ENCODE results near the gene TRIM46. TPM values are rescaled to one million over a fixed set of nuclear protein-coding genes. Genes with fewer than 3 reads are reported as not detected.

TRIM46 gene
- polyA plus RNA-seq, 1 donor (not counting 4 experiments of a cell fraction or from before 2014, with no cell fraction given), result 1.7 TPM

DNA sequence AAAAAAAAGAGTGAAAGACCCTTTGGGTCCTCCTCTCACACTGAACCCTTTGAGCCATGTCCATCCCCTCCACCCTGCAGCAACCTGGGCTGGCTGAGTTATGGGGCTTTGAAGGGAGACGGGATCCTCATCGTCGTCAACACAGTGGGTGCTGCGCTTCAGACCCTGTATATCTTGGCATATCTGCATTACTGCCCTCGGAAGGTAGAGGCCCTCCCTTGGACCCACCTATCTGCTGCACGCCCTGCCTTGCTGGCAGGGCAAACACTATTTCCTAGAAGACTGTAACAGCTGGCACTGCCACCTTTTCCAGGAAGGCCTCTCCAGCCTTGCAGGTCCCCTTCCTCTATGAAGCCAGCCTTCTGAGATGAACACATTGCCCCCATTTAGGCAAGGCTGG is 36.9 kb upstream of the TRIM46 start:
- Histone ChIP-seq H3K27ac (ENCODE audit: control insufficient read depth, insufficient read depth, low read length) (peak overlapping the region; percentile 100), H3K4me1 (ENCODE audit: control insufficient read depth, extremely low read depth, insufficient read depth, low read length) (peaks cover 31% of the 10 kb centered on the region), H3K9me3 (ENCODE audit: control insufficient read depth, low read depth, low read length) (no peaks in the 10 kb centered on the region), H3K4me2 (ENCODE audit: control insufficient read depth, extremely low read depth, insufficient read depth, low read depth, low read length) (peak overlapping the region; percentile 94), H3K27me3 (ENCODE audit: control insufficient read depth, extremely low read depth, insufficient read depth, low read length) (no peaks in the 10 kb centered on the region), H4K20me1 (ENCODE audit: control insufficient read depth, extremely low read depth, insufficient read depth, low read length) (no peaks in the 10 kb centered on the region), H3K36me3 (ENCODE audit: control insufficient read depth in 2 of 2, extremely low read depth in 1 of 2, insufficient read depth in 2 of 2, low read length in 2 of 2) (peaks cover 21 to 36% of the 10 kb centered on the region in 2 experiments), H3K9me1 (ENCODE audit: control insufficient read depth, extremely low read depth, insufficient read depth, low read length) (peaks cover under 1% of the 10 kb centered on the region), H3K9ac (ENCODE audit: control insufficient read depth, extremely low read depth, insufficient read depth, low read length) (peak overlapping the region; percentile 99), H2AFZ (ENCODE audit: control insufficient read depth, low read length) (no peak overlapping the region), H3K4me3 (ENCODE audit: control insufficient read depth in 2 of 3, extremely low read depth in 1 of 3, insufficient read depth in 2 of 3, low read depth in 1 of 3, low read length in 3 of 3) (peak overlapping the region; percentile 62 to 67 (median 67)), H3K79me2 (ENCODE audit: control insufficient read depth, insufficient read depth, low read length) (peaks cover 31% of the 10 kb centered on the region)
- DNase-seq (ENCODE audit: low read depth, low spot score), result no peak
- no peak for FAIRE-seq
- dilution Hi-C loops (cut with MboI; ENCODE audit: extremely low pct_ligation_motif_present, low sequenced_read_pairs), result no loop called here
- TF ChIP-seq, protein P1, sequence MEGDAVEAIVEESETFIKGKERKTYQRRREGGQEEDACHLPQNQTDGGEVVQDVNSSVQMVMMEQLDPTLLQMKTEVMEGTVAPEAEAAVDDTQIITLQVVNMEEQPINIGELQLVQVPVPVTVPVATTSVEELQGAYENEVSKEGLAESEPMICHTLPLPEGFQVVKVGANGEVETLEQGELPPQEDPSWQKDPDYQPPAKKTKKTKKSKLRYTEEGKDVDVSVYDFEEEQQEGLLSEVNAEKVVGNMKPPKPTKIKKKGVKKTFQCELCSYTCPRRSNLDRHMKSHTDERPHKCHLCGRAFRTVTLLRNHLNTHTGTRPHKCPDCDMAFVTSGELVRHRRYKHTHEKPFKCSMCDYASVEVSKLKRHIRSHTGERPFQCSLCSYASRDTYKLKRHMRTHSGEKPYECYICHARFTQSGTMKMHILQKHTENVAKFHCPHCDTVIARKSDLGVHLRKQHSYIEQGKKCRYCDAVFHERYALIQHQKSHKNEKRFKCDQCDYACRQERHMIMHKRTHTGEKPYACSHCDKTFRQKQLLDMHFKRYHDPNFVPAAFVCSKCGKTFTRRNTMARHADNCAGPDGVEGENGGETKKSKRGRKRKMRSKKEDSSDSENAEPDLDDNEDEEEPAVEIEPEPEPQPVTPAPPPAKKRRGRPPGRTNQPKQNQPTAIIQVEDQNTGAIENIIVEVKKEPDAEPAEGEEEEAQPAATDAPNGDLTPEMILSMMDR (optimal IDR thresholded peaks at IDR 0.05 in 1 of 3, IDR thresholded peaks at IDR 0.05 in 1 of 3, conservative IDR thresholded peaks at IDR 0.05 in 1 of 3; ENCODE audit: extremely low read depth in 1 of 3, insufficient read depth in 2 of 3, low read length in 3 of 3), result no peak

DNA sequence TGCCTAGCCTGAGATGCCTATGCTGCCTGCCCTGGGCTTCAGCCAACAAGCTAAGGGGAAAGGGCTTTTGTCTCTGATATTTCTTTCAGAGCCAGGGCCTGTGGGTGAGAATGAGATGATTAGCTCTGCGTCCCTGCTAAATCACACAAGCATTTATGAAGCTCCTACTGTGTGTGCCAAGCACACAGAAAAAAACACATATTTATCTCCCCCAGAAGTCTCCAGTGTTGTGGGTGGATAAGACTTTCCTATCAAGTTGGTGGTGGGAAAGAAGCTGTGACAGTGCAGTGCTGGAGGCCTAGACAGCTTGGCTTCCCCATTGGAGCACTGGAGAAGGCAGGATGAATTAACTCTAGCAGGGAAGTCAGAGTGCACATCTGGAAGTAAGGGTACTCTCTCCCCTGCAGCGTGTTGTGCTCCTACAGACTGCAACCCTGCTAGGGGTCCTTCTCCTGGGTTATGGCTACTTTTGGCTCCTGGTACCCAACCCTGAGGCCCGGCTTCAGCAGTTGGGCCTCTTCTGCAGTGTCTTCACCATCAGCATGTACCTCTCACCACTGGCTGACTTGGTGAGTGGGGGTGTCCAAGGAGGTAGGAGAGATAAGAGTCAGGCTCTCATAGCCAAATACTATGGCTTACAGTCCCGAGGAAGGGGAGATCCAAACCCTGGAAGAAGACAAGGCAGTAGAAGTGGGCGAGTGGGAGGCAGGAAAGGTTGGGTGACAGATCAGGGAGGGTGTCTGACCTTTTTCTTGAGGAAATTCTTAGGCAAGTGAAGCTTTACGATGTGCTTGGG is 36.3 kb upstream of the TRIM46 start:
- dilution Hi-C loops (cut with MboI; ENCODE audit: extremely low pct_ligation_motif_present, low sequenced_read_pairs), result no loop called here
- no peaks in the 10 kb centered on the region for H4K20me1 ChIP-seq (ENCODE audit: control insufficient read depth, extremely low read depth, insufficient read depth, low read length)
- H3K4me1 ChIP-seq (ENCODE audit: control insufficient read depth, extremely low read depth, insufficient read depth, low read length), result peaks cover 28% of the 10 kb centered on the region
- H3K4me2 ChIP-seq (ENCODE audit: control insufficient read depth, extremely low read depth, insufficient read depth, low read depth, low read length), result peak overlapping the region; percentile 94
- TF ChIP-seq, protein P1 (optimal IDR thresholded peaks at IDR 0.05 in 1 of 3, IDR thresholded peaks at IDR 0.05 in 1 of 3, conservative IDR thresholded peaks at IDR 0.05 in 1 of 3; ENCODE audit: extremely low read depth in 1 of 3, insufficient read depth in 2 of 3, low read length in 3 of 3), result no peak
- no peak for TF ChIP-seq EZH2 (IDR thresholded peaks at IDR 0.05; ENCODE audit: low read length)
- peak overlapping the region; percentile 99 for H3K9ac ChIP-seq (ENCODE audit: control insufficient read depth, extremely low read depth, insufficient read depth, low read length)
- peaks cover 29% of the 10 kb centered on the region for H3K79me2 ChIP-seq (ENCODE audit: control insufficient read depth, insufficient read depth, low read length)
- peaks cover 19 to 33% of the 10 kb centered on the region in 2 experiments for H3K36me3 ChIP-seq (ENCODE audit: control insufficient read depth in 2 of 2, extremely low read depth in 1 of 2, insufficient read depth in 2 of 2, low read length in 2 of 2)
- DNase-seq (ENCODE audit: low read depth, low spot score), result no peak
- no peaks in the 10 kb centered on the region for H3K9me3 ChIP-seq (ENCODE audit: control insufficient read depth, low read depth, low read length)
- H3K4me3 ChIP-seq (ENCODE audit: control insufficient read depth in 2 of 3, extremely low read depth in 1 of 3, insufficient read depth in 2 of 3, low read depth in 1 of 3, low read length in 3 of 3), result peak overlapping the region in 2 of 3 experiments; percentile 62 to 67
- no peak overlapping the region for H2AFZ ChIP-seq (ENCODE audit: control insufficient read depth, low read length)
- no peak for FAIRE-seq
- no peaks in the 10 kb centered on the region for H3K9me1 ChIP-seq (ENCODE audit: control insufficient read depth, extremely low read depth, insufficient read depth, low read length)
- H3K27me3 ChIP-seq (ENCODE audit: control insufficient read depth, extremely low read depth, insufficient read depth, low read length), result no peaks in the 10 kb centered on the region
- H3K27ac ChIP-seq (ENCODE audit: control insufficient read depth, insufficient read depth, low read length), result peak overlapping the region; percentile 100

Measured in keratinocyte (primary cell).